GM10847 (cell line): ENCODE data around the gene ENOSF1.

Experiments used
- POLR2A ChIP-seq: IDR thresholded peaks from 2 replicates; pipeline ENCODE4 v1.6.1; 2011; ENCODE audit not compliant: insufficient read length; ENCODE audit errors: extremely low read depth

The ENOSF1 gene

GRCh38 chr18:710418-711300 lies 1.8 kb downstream of the ENOSF1 start:
- no peak for TF ChIP-seq POLR2A

- no peak for TF ChIP-seq POLR2A
These were observed 2.7 kb downstream of the ENOSF1 start for GRCh38 chr18:709771-710170.

GRCh38 chr18:708096-708495 lies 4.3 kb downstream of the ENOSF1 start:
- no peak for TF ChIP-seq POLR2A

GRCh38 chr18:706405-706804 lies 6.0 kb downstream of the ENOSF1 start:
- no peak for TF ChIP-seq POLR2A

- TF ChIP-seq POLR2A: no peak
These were observed 9.0 kb downstream of the ENOSF1 start for GRCh38 chr18:703213-703967.

- no peak for TF ChIP-seq POLR2A
These were observed 14.6 kb downstream of the ENOSF1 start for GRCh38 chr18:697800-698199.

- no peak for TF ChIP-seq POLR2A
These were observed 15.4 kb downstream of the ENOSF1 start for GRCh38 chr18:697012-697411.

DNA sequence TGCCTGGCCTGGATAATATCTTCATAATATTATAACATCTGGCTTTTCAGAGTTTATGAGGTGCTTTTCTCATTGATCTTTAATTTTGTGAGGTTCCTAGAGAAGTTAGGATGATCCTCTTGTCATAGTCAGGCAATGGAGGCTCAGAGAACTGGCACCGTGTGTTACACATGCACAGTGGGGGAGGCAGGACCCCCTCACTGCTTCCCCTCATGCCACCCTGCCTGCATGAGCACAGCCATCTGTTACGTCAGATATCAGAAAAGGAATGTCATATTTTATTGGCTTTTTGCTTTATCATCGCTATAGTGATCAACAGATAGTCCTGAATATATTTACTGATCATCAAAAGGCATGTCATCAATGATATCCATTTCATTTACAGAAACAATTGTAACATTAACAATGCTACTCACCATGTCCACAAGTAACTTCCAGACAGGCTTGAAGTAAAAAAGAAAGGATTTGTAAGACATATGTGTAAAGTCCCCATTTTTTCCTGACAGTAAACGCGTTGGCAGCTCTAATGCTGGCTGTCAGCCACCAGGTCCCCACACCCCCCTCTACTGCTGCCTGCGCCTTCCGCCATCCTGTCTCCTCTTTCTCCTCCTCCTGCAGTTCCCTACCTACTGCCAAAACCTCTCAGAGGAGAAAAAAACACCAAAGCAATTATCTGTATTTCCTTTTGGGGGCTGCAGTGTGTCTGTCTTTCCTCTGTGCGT lies 18.8 kb downstream of the ENOSF1 start:
- no peak for TF ChIP-seq POLR2A

DNA sequence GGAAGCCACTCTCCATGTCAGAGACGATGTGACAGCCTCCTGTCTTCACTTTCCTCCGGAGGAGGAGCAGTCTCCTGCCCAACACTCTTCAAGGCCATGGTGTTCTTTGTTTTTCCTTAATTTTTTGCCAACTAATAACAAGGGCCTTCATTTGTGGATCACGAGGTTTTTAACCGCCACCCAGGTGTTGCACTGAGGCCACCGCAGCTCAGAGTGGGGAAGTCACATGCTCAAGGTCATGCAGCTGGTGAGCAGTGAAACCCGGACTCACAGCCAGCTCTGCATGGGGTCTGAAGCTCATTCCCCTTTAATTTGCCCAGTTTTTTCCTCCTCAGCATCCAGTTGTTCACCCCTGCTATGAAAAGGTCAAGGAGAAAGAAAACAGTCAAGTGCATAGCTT lies 19.6 kb downstream of the ENOSF1 start:
- TF ChIP-seq POLR2A: no peak

DNA sequence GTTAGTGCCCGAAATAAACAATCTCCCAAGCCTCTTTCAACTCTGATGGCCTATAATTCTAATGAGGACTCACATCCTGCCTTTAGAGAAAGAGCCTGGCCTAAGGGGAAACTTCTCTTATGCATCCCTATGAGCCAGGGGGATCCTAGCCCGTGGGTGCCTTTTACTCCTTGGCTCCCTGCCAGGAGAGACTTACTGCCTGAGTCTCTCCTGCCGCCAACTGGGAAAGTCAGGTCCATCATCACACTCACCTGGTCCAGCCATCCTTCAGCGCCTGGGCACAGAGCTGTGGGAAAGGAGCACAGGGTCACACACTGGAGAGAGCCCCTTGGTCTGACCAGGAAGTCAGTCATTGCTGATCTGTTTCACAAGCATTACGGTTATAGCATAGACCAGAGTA lies 24.1 kb downstream of the ENOSF1 start:
- TF ChIP-seq POLR2A: no peak

DNA sequence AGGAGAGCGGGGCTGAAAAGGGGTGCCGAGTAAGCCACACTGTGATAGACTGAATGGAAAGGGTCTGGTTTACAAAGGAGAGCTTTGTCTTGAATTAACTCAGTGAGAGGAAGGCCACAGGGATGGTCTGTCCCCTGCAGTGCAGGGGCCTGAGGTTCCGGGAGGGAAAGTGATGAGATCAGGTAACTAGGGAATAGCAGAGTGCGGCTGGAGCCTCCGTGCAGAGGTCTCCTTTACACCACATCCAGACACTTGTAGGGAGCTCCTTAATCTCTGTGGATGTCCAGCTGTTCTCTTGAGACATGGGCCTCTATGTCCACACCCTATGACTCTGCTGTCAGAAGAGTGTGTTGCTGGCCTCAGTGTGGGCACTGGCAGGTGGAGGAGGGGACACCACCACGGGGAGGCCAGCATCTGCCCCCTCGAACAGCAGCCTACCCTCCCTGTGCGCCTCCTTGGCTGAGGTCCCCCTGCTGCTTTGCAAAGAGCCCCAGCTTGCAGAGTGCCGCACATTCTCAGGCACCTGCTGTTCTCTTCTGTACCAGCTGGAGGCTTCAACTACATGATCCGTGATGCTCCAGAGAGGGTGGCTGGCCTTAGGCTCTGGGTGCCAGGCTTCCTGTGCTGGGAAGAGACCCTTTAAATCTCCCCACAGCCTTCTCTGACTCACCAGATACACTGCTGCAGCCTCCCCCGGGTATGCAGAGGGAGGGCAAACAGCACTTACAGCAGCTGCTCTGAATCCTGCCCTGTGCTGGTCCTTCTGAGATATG lies 25.9 kb downstream of the ENOSF1 start:
- no peak for TF ChIP-seq POLR2A

- TF ChIP-seq POLR2A: no peak
These were observed 27.0 kb downstream of the ENOSF1 start for GRCh38 chr18:685438-685837.

GRCh38 chr18:683531-683930 lies 28.9 kb downstream of the ENOSF1 start:
- no peak for TF ChIP-seq POLR2A

DNA sequence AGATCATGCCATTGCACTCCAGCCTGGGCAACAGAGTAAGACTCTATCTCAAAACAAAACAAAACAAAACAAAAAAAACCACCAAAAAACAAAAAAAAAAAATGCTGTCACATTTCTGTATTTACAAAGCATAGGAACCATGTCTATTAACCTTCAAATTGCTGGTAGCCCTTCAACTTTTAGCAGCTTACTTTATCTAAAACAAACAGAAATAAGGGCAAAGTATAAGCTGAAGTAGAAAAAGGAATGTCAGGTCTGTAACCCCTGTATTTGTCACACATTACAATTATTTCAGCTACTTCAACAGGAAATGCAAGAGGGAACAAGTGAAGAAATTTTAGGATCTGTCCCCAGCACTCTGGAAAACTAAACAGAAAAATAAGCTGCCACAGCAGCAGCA lies 29.6 kb downstream of the ENOSF1 start:
- no peak for TF ChIP-seq POLR2A

- no peak for TF ChIP-seq POLR2A
These were observed 30.4 kb downstream of the ENOSF1 start for GRCh38 chr18:681985-682384.
